H7 (cell line): Measurements from ENCODE around the gene ARMC8. TPM values are rescaled to one million over a fixed set of nuclear protein-coding genes. Genes with fewer than 3 reads are reported as not detected.

Source experiments
- DNase-seq: peaks from one replicate; pipeline ENCODE4 v3.0.0; 2012
- H3K27me3 ChIP-seq: 2 replicates; pipeline ENCODE4 v1.6.0; 2011; ENCODE audit warnings: mild to moderate bottlenecking, low read length; ENCODE audit not compliant: control insufficient read depth, insufficient read depth
- H3K36me3 ChIP-seq: replicated peaks from 2 replicates; pipeline ENCODE4 v1.5.1; 2011; ENCODE audit warnings: low read length; ENCODE audit not compliant: control insufficient read depth, insufficient read depth
- H3K4me3 ChIP-seq: 2 replicates; pipeline ENCODE4 v1.5.1; 2011; ENCODE audit warnings: low read depth, mild to moderate bottlenecking, control low read depth, low read length, moderate library complexity; ENCODE audit not compliant: insufficient read depth
- total RNA-seq: library from RNA; depleted of rRNA; stranded (reverse); fragments of >200 nt; shearing (Covaris generic); gene quantifications from 2 replicates; pipeline ENCODE4 v1.2.3, GENCODE V29; 2014

Gene ARMC8
- total RNA-seq, 1 experiment from 2014 or later, result 43.2 TPM

DNA sequence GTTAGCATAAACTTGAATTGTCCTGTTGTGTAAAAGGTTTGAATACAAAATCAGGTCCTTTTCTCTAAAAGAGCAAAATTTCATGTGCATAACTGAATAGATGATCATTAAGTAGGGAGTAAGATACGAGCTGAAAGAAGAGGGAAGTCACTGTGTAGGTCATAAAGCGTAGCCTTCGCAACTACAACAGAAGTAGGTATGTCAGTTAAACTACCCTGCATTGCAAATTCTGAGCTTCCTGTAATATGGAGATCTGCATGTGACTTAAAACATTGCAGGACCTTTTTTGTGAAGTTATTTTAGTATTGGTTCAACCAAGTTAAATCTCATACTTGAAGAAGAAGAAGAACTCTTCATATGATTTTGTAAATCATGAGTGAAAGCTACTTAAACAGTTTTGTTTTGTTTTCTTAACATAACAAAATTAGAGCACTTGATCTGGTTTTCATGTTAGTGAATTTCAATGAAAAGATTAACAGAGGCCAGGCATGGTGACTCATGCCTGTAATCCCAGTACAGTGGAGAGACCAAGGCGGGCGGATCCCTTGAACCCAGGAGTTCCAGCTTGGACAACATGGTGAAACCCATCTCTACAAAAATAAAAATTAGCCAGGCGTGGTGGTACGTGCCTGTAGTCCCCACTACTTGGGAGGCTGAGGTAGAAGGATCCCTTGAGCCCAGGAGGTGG lies 26.4 kb downstream of the ARMC8 start:
- no peak for DNase-seq
- Histone ChIP-seq H3K36me3 (no peaks in the 10 kb centered on the region), H3K27me3 (no peaks in the 10 kb centered on the region), H3K4me3 (no peak overlapping the region)

DNA sequence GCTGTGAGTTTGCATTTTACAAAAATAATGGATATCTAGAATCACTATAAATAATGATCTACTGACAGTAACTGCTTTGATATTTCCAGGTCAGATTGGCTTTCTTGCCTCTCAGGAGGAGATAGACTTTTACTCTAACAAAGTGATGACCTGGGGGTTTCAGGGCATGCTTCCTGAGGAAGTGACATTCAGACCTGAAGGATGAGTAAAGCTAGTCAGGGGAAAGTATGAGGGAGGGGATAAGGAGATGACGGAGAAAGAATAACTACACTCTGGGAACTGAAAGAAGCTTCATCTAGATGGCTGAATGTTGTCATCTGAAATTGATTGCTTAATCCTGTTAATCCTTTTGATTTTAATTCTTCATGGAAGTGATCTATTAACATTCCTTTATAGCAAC lies 32.2 kb downstream of the ARMC8 start:
- Histone ChIP-seq H3K27me3 (no peaks in the 10 kb centered on the region), H3K36me3 (peaks cover 10% of the 10 kb centered on the region), H3K4me3 (no peak overlapping the region)
- DNase-seq, result no peak

DNA sequence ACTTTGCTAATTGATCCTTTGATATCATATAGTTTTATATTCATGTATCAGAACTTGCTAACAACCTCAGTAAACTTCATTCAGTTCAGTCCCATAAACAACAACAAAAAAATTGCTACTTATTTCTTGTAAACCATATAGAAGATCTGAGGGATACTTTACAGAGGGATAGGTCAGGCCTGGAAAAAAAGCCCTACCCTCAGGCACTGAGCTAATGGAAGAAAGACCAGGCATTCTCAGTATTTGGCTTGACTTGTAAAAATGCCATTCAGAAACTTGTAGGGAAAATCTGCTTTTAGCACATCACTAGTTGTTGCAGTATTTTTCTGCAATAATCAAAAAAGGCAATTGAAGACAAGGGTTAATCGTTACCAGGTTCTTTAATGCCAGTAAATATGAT lies 33.1 kb downstream of the ARMC8 start:
- Histone ChIP-seq H3K27me3 (no peaks in the 10 kb centered on the region), H3K4me3 (no peak overlapping the region), H3K36me3 (peaks cover 15% of the 10 kb centered on the region)
- no peak for DNase-seq

DNA sequence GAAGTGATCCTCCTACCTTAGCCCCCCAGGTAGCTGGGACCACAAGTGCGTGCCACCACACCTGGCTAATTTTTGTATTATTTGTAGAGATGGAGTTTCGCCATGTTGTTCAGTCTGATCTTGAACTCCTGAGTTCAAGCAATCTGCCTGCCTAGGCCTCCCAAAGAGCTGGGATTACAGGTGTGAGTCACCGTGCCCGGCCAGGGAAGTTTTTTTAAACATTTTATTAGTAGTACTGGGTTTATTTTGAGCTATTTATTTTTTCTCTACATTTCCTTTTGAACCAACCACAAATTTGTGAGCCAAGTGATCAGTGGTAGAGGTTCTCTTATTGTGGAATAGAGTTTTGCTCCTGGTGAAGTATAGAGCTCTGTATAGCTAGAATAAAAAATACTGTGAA lies 33.7 kb downstream of the ARMC8 start:
- Histone ChIP-seq H3K36me3 (peaks cover 15% of the 10 kb centered on the region), H3K4me3 (no peak overlapping the region), H3K27me3 (no peaks in the 10 kb centered on the region)
- DNase-seq, result no peak

- no peak for DNase-seq
- Histone ChIP-seq H3K27me3 (no peaks in the 10 kb centered on the region), H3K4me3 (no peak overlapping the region), H3K36me3 (peaks cover 15% of the 10 kb centered on the region)
Observed at GRCh38 chr3:138222131-138222941, 35.2 kb downstream of the ARMC8 start.

DNA sequence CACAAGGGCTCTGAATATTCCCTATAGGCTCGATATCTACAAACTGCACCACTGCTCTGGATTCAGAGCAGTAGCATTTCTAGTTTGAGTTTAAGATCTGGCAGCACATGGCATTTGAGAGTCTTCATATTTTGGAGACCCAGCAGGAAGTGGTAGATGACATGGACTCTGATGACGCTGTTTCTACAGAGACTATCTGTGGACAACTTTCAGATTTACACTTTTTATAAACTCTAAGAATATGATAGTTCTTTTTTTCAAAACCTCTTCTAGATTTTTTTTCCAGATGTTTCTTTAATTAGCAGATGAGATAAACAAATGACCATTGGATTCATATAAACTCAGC lies 35.8 kb downstream of the ARMC8 start:
- Histone ChIP-seq H3K4me3 (no peak overlapping the region), H3K36me3 (peaks cover 15% of the 10 kb centered on the region), H3K27me3 (no peaks in the 10 kb centered on the region)
- DNase-seq, result no peak

GRCh38 chr3:138227650-138228049 lies 40.5 kb downstream of the ARMC8 start:
- Histone ChIP-seq H3K4me3 (no peak overlapping the region), H3K36me3 (peaks cover 17% of the 10 kb centered on the region), H3K27me3 (no peaks in the 10 kb centered on the region)
- DNase-seq, result no peak

- Histone ChIP-seq H3K27me3 (no peaks in the 10 kb centered on the region), H3K4me3 (no peak overlapping the region), H3K36me3 (peaks cover 3% of the 10 kb centered on the region)
- DNase-seq, result no peak
Observed at GRCh38 chr3:138230525-138230924, 43.4 kb downstream of the ARMC8 start.

DNA sequence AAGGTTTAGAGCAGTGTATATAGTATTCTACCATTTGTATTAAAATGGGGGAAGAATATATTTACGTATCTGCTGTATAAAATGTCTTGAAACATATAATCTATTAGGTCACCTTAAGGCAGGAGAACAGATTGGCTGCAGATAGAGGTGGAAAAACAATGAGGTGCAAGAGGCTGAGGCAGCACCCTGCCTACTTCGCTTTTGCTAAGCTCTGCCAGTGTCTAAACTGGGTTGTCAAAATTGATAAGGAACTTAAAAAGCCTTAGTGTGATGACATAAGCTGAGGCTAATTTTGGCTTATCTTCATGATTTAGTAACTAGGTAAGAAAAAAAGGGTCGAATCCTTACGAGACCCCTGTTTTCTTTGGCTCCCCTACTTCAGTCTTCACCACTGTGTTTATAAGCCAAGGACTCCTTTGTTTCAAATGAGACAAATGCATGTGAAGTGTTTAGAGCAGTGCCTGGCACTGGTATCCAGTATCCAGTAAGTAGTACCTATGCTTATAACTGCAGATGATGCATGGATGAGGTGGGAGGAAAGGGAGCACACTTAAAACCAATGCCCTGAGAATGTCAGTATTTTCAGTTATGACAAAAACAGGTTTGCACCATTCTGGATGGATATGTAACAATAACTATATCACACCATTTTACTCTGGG lies 45.7 kb downstream of the ARMC8 start:
- H3K27me3 ChIP-seq, result no peaks in the 10 kb centered on the region
- DNase-seq, result no peak
- no peak overlapping the region for H3K4me3 ChIP-seq
- H3K36me3 ChIP-seq, result peaks cover 8% of the 10 kb centered on the region

DNA sequence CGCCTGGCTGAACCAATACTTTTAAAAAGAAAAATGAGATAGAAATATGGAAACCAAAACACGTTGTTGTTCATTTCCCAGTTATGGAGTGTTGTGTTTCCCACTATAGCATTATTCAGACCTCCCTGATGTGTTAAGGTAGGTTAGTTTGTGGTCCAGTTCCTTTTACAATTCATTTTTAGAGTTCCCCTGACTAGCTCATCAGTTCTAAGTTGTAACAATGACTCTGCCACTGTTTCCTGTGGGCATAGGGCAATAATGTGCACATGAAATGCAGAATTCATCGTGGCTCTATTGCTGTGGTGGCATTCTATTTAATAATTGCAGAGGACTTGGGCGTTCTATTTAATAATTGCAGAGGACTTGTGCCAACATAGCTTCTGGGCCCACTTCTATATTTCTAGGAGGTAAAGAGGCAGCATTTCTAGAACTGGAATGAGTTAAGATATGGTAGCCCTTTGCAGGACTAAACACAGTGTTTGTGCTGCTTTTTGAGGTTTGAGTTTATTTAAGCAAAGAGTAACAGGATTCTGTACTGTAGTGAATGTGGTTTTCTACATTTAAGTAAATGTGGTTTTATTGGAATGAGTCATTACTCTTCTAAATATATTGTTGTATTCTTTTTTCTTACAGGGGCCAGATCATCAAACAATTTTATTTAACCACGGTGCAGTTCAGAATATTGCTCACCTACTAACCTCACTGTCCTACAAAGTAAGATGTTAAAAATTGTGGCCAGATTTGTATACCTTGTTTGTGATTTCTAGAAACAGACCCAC lies 47.5 kb downstream of the ARMC8 start:
- Histone ChIP-seq H3K36me3 (peaks cover 8% of the 10 kb centered on the region), H3K27me3 (no peaks in the 10 kb centered on the region), H3K4me3 (no peak overlapping the region)
- DNase-seq, result no peak

- H3K4me3 ChIP-seq, result no peak overlapping the region
- peaks cover 5% of the 10 kb centered on the region for H3K36me3 ChIP-seq
Observed at GRCh38 chr3:138238711-138239110, 51.6 kb downstream of the ARMC8 start.

GRCh38 chr3:138241061-138241460 lies 54.0 kb downstream of the ARMC8 start:
- peaks cover 4% of the 10 kb centered on the region for H3K36me3 ChIP-seq
- H3K27me3 ChIP-seq, result no peaks in the 10 kb centered on the region
- H3K4me3 ChIP-seq, result no peak overlapping the region
- DNase-seq, result no peak

More at GRCh38 chr3:138238711-138239110, 51.6 kb downstream of the ARMC8 start:
- no peak for DNase-seq
- H3K27me3 ChIP-seq, result no peaks in the 10 kb centered on the region

- DNase-seq, result no peak
- peaks cover 3% of the 10 kb centered on the region for H3K36me3 ChIP-seq
Observed at GRCh38 chr3:138241676-138242075, 54.6 kb downstream of the ARMC8 start.

GRCh38 chr3:138242466-138242865 lies 55.4 kb downstream of the ARMC8 start:
- Histone ChIP-seq H3K4me3 (no peak overlapping the region), H3K36me3 (peaks cover 1% of the 10 kb centered on the region), H3K27me3 (no peaks in the 10 kb centered on the region)
- DNase-seq, result no peak

More at GRCh38 chr3:138241676-138242075, 54.6 kb downstream of the ARMC8 start:
- Histone ChIP-seq H3K27me3 (no peaks in the 10 kb centered on the region), H3K4me3 (no peak overlapping the region)
